IPS-NIHi11 (cell line): ENCODE measurements around the gene GRK6.

Experiments used
- DNase-seq: peaks from one replicate; pipeline ENCODE4 v3.0.0; 2012; ENCODE audit warnings: mixed read lengths, low spot score

Gene GRK6

GRCh38 chr5:177454397-177455035, 28.0 kb downstream of the GRK6 start:
- peak; percentile 94 for DNase-seq

- peak; percentile 85 for DNase-seq
Measured at GRCh38 chr5:177455036-177455660, 28.7 kb downstream of the GRK6 start.

DNA sequence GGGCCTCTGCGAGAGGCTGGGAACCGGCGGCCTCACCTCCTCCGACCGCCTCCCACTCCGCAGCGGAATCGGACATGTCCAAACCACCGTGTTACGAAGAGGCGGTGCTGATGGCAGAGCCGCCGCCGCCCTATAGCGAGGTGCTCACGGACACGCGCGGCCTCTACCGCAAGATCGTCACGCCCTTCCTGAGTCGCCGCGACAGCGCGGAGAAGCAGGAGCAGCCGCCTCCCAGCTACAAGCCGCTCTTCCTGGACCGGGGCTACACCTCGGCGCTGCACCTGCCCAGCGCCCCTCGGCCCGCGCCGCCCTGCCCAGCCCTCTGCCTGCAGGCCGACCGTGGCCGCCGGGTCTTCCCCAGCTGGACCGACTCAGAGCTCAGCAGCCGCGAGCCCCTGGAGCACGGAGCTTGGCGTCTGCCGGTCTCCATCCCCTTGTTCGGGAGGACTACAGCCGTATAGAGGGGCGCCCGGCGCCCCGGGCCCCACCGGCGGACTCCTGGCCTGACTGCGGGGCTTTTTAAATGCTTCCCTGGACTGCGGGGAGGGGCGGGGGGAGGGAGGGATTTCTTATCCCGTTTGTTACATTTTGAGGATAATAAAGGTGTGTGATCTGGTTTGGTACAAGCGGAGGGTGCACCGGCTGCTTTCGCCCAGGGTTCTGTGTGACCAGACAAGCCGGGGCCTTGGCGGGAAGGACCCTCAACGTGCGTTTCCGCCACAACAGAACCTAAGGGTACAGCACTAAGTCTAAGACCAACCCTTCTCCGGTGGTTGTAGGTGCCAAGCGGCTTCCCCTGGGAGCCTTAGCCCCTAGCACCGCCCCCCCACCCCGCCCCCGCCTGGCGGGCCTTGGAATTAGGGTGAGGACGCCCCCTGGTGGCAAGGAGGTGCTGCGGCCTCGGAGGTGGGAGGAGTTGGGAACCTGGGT, 29.4 kb downstream of the GRK6 start:
- DNase-seq = peak; percentile 88

GRCh38 chr5:177456591-177456964, 30.1 kb downstream of the GRK6 start:
- no peak for DNase-seq

- DNase-seq = peak; percentile 91
Measured at GRCh38 chr5:177456976-177457851, 30.7 kb downstream of the GRK6 start.

DNA sequence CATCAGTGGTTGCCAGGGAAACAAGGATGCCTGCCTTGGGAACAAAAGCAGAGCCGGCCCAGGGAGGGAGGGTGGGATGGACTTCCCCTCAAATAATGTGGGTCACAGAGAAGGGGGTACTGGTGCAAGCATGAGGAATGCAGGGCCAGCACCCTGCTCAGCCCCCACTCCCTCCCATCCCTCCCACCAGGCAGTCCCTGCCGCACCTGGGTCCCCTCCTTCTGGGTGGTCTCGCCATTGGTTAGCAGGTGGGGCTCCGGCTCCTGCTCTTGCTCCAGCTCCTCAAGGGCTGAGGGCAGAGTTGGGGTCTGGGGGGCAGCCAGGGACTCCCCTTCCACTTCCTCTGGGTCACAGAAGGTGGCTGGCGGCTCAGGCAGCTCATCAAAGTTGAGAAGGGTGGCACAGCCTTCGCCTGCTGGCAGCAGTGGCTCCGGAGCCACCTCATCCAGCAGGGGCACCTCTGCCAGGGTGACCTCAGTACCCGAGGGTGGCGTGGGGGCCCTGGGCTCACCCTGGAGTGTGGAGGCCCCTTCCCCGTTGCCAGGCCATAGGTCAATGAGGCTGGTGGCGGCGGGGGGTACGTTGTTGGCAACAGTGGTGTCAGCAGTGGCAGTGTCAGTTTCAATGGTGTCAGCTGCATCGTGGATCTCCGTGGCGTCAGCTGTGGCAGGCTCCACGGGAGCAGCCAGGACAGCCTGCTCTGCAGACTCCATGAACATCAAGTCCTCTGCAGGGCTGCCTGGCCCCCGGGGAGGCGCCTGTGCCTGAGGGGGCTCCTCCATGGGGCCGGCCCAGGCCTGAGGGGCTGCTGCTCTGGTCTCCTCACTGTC, 31.6 kb downstream of the GRK6 start:
- no peak for DNase-seq

- DNase-seq = no peak
Measured at GRCh38 chr5:177458912-177459350, 32.5 kb downstream of the GRK6 start.

GRCh38 chr5:177459357-177459756, 32.9 kb downstream of the GRK6 start:
- DNase-seq = no peak

DNA sequence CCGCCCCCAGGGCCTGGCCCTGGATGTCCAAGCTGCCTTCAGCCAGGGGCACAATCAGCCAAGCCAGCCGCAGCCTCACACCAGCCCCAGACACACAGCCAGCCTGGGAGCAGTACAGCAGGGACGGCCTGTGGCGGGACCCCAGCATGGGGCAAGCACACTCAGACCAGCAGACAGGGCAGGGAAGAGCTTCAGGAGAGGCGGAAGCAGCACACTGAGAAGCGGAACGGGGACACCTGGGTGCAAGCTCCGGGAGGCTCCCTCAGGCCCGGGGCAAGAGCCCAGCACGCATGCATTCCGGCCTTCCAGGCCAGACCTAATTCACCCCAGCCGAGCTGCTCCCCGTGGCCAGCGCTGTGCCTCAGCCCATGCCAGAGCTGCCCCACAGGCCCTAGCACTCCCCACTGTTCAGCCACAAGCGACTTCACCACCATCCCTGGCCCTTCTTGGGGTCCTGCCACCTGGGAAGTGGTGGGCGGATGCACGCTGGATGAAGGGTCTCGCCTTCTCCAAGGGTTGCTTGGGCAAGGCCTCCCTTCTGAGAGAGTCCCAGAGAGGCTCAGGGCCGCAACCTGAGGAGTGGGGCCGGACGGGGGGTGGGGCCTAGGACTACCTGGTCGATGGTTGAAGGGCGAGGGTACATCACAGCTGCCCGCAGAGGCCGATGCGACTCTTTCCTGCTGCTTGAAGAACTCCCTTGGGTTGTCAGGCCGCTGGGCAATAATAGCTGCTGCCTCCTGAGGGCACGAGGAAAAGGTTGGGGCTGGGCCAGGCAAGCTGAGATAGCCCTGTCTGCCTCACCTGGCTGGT, 33.5 kb downstream of the GRK6 start:
- no peak for DNase-seq

DNA sequence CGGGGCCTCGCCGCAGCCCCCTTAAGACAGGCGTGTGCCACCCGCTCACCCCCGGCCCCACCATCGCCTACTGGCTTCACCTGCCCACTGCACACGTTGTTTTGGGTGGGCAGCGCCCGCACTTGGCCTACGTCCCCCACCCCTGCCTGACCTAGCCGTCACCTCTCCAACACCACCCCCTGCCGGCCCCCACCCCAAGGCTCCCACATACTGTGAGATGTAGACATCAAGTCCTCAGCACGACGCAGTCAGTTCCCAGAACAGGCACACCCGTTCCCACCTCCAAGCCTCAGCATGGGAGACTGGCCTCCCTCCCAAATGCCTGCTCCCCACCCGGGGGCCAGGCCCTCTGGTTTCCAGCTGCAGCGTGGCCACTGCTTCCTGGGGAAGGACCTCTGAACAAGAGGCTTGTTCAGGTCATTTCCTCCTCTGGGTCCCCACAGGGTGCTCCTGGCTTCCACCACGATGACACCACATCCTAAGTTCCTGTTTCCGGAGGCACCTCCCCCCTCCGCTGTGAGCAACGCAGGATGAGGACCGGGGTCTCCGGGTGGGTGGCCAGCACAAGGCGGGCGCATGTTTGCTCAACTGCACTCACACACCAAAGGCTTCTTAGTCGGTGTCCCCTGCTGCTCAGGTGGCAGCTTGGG, 35.7 kb downstream of the GRK6 start:
- no peak for DNase-seq

- no peak for DNase-seq
Measured at GRCh38 chr5:177465044-177465443, 38.6 kb downstream of the GRK6 start.

GRCh38 chr5:177466861-177467260, 40.4 kb downstream of the GRK6 start:
- DNase-seq = no peak

- DNase-seq = no peak
Measured at GRCh38 chr5:177467436-177467835, 41.0 kb downstream of the GRK6 start.

DNA sequence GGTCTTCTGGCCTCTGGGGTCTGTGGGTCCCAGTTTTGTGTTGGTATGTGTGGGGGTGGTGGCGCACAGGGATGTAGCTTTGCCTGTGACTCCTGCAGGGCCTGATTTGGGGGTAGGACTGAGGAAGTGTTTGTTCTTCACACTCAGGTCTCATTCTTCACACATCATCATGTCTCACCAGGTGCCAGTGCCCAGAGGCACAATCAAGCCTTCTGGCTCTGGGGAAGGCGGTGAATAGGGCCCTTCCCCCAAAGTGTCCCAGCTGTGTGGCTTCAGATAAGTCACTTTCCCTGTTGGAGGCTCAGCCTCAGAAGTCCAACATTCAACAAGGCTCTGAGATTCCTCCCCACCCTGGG, 41.8 kb downstream of the GRK6 start:
- no peak for DNase-seq

GRCh38 chr5:177468685-177469628, 42.5 kb downstream of the GRK6 start:
- DNase-seq = peak; percentile 65

DNA sequence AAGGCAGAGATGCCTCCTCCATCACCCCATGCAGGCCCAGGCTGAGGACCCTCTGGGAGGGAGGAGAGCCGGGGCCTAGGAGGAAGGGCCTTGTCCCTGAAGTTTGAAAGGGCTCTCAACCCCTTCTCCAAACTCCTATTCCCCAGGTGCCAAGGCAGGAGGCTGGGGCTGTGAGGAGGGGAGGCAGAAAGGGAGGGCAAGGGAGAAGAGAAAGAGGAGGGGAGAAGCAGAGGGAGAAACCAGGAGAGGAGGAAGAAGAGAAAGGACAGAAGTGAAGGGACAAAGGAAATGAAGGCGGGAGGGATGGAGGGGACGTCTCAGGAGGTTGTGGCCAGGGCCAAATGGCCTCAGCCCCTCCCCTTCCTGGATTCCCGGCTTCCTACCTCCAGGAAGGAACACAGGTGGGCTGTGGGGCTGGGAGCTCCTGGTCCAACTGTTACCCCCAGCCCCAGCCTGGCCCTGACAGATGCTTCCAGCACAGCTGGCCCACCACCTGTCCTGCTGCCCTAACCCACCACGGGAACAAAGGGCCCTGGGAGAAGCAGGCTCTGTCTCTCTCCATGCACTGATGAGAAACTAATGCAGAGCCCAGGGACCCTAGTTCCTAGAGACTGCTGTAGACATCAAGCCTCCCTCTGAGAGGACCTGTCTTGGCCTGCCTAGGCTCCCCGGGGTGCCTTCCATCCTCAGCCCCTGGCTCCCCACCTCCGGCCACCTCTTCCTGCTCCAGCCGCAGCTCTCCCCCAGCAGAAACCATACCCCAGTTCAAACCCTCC, 43.5 kb downstream of the GRK6 start:
- DNase-seq = no peak

DNA sequence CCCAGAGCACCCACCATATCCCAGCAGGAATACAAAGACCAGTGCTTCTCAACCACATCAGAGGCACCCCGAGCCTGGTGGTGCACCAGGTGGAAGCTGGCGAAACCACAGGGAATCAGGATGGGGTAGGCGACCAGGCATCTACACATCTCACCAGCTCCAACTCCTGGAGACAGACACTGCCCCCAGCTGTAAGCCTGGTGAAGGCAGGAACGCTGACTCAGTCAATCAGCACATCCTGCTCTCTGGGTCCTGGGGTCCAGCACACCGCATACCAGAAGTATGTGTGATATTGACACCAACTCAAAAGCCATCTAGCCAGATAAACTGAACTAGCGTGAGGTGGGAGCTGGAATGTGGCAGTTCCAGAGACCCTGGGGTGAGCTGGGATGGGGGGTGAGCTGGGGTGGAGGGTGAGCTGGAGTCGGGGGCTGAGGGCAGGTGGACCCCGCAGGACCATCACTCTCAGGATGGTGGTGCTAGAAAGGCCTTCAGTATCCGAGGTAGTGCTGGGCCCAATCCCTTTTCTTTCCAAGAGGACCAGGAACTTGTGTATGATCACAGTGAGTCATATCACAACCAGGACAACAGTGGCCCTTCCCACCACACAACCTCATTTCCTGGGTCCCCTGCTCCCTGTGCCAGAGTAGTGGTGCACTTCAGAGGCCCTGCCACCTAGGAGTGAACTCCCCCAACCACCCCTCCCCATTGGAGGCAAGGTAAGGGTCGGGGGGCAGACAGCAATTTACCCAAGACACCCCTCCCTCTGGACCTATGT, 44.5 kb downstream of the GRK6 start:
- no peak for DNase-seq
